ENCODE data around the gene MB.

The MB gene

GRCh38 chr22:35594686-35595085 lies 22.4 kb downstream of the MB start:
- DNase-seq (ENCODE audit: low read depth in 2 of 2): no peak

GRCh38 chr22:35593891-35594470 lies 23.1 kb downstream of the MB start:
- DNase-seq (ENCODE audit: low read depth in 2 of 2): no peak

- DNase-seq (ENCODE audit: low read depth in 2 of 2): no peak
Measured at GRCh38 chr22:35593071-35593890, 23.8 kb downstream of the MB start.

GRCh38 chr22:35592418-35592967 lies 24.6 kb downstream of the MB start:
- DNase-seq (ENCODE audit: low read depth in 2 of 2): no peak

GRCh38 chr22:35591714-35592417 lies 25.3 kb downstream of the MB start:
- no peak for DNase-seq (ENCODE audit: low read depth in 2 of 2)

- no peak for DNase-seq (ENCODE audit: low read depth in 2 of 2)
Measured at GRCh38 chr22:35590634-35591295, 26.4 kb downstream of the MB start.

GRCh38 chr22:35589756-35590093 lies 27.4 kb downstream of the MB start:
- DNase-seq (ENCODE audit: low read depth in 2 of 2): no peak

- DNase-seq (ENCODE audit: low read depth in 2 of 2): no peak
Measured at GRCh38 chr22:35589071-35589755, 27.9 kb downstream of the MB start.

GRCh38 chr22:35587896-35588295 lies 29.2 kb downstream of the MB start:
- no peak for DNase-seq (ENCODE audit: low read depth in 2 of 2)

- no peak for DNase-seq (ENCODE audit: low read depth in 2 of 2)
Measured at GRCh38 chr22:35587447-35587870, 29.7 kb downstream of the MB start.

- no peak for DNase-seq (ENCODE audit: low read depth in 2 of 2)
Measured at GRCh38 chr22:35586771-35587170, 30.4 kb downstream of the MB start.

GRCh38 chr22:35582861-35583670 lies 34.1 kb downstream of the MB start:
- peak in 1 of 2 donors; percentile 9 for DNase-seq (ENCODE audit: low read depth in 2 of 2)

- DNase-seq (ENCODE audit: low read depth in 2 of 2): no peak
Measured at GRCh38 chr22:35582218-35582860, 34.8 kb downstream of the MB start.

- DNase-seq (ENCODE audit: low read depth in 2 of 2): no peak
Measured at GRCh38 chr22:35581023-35581413, 36.1 kb downstream of the MB start.

- DNase-seq (ENCODE audit: low read depth in 2 of 2): no peak
Measured at GRCh38 chr22:35580351-35581022, 36.6 kb downstream of the MB start.

- no peak for DNase-seq (ENCODE audit: low read depth in 2 of 2)
Measured at GRCh38 chr22:35578836-35579575, 38.1 kb downstream of the MB start.

GRCh38 chr22:35577799-35578659 lies 39.1 kb downstream of the MB start:
- no peak for DNase-seq (ENCODE audit: low read depth in 2 of 2)

- no peak for DNase-seq (ENCODE audit: low read depth in 2 of 2)
Measured at GRCh38 chr22:35576671-35577070, 40.5 kb downstream of the MB start.
